ENCODE results near the gene ACBD7. TPM values are rescaled to one million over a fixed set of nuclear protein-coding genes. Genes with fewer than 3 reads are reported as not detected.

The ACBD7 gene
- total and polyA plus RNA-seq, 2 of the 8 experiments (the other 6 are each of a cell fraction or from before 2014, with no cell fraction given) = 9.0 to 17.8 TPM

DNA sequence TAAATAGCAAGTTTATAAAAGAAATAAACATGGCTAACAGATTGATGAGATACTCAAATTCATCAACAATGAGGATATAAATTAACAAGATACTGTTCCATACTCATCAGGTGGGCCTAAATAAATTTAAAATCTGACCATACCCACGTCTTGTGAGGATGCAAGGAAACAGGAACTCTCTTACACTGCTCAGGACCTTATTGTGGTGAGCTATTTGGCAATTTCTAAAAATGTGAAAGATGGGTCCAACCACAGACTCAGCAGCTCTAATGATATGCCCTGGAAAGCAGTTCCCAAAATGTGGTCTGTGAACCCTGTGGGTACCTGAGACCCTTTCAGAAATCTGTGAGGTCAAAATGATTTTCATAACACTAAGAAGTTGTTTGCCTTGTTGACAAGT is 30.0 kb upstream of the ACBD7 start:
- no peaks in the 10 kb centered on the region for H3K79me1 ChIP-seq (ENCODE audit: low read depth, low read length)
- H3K4ac ChIP-seq (replicated peaks; ENCODE audit: insufficient read length, low read depth, low read length) = no peak overlapping the region
- H3K27ac ChIP-seq (ENCODE audit: low read depth, low read length) = no peak overlapping the region
- no peaks in the 10 kb centered on the region for H3K9me3 ChIP-seq (ENCODE audit: insufficient read depth in 2 of 2, low read depth in 1 of 2, low read length in 1 of 2)
- no peak overlapping the region for H4K8ac ChIP-seq (ENCODE audit: extremely low read depth, insufficient read depth, low read length)
- H4K91ac ChIP-seq (replicated peaks; ENCODE audit: insufficient read length, low read length) = no peak overlapping the region
- DNase-seq (ENCODE audit: low read depth in 1 of 2, low spot score in 2 of 2) = no peak
- no peak overlapping the region for H2BK5ac ChIP-seq (ENCODE audit: low read depth, low read length)
- H3K4me2 ChIP-seq (ENCODE audit: insufficient read depth in 1 of 2, low read depth in 2 of 2, low read length in 2 of 2) = no peak overlapping the region
- H3K56ac ChIP-seq (replicated peaks; ENCODE audit: insufficient read length, low read depth, low read length) = no peak overlapping the region
- no peak overlapping the region for H2BK120ac ChIP-seq (replicated peaks; ENCODE audit: low read depth, low read length)
- CTCF ChIA-PET (ENCODE audit: partially characterized antibody) = interaction anchor here (1.0 to 1.4 kb wide), 2 partner anchors 12 to 112 kb away, joined by 3 to 5 read pairs; no protein-coding TSS in a partner anchor
- H3K27me3 ChIP-seq (replicated peaks in 1 of 4; ENCODE audit: control insufficient read depth in 3 of 4, extremely low read depth in 1 of 4, insufficient read depth in 3 of 4, low read length in 3 of 4) = no peaks in the 10 kb centered on the region
- no peak for FAIRE-seq
- POLR2A ChIA-PET (ENCODE audit: partially characterized antibody) = no interaction called here
- H3K14ac ChIP-seq (ENCODE audit: insufficient read length) = no peak overlapping the region
- no peaks in the 10 kb centered on the region for H3K4me1 ChIP-seq (replicated peaks in 1 of 4; ENCODE audit: control insufficient read depth in 3 of 4, insufficient read depth in 4 of 4, low read length in 3 of 4)
- no peak overlapping the region for H3K23ac ChIP-seq (ENCODE audit: insufficient read length)
- WGBS, 2 experiments (ENCODE audit: extremely low coverage in 1 of 2, insufficient coverage in 1 of 2, insufficient read length in 1 of 2, insufficient replicate concordance in 2 of 2, low coverage in 1 of 2, low lambda C conversion rate in 2 of 2, missing lambda C conversion rate in 1 of 2) = 89% methylated on average over 1 of the region's 1 CpG; no CpG with 5 or more reads in 1 of the 2 experiments
- H4K5ac ChIP-seq (ENCODE audit: insufficient read length, low read depth, low read length) = no peak overlapping the region
- no peaks in the 10 kb centered on the region for H3K23me2 ChIP-seq (ENCODE audit: low read depth, low read length)
- no peak overlapping the region for H2AFZ ChIP-seq (ENCODE audit: low read length)
- no peaks in the 10 kb centered on the region for H3K79me2 ChIP-seq (ENCODE audit: control insufficient read depth in 1 of 2, insufficient read depth in 2 of 2, low read length in 2 of 2)
- no peak overlapping the region for H3K18ac ChIP-seq (ENCODE audit: extremely low read depth, low read length)
- no peak overlapping the region for H2BK20ac ChIP-seq (ENCODE audit: low read length)
- H4K20me1 ChIP-seq (replicated peaks in 1 of 2; ENCODE audit: control insufficient read depth in 1 of 2, insufficient read depth in 2 of 2, low read length in 2 of 2) = no peaks in the 10 kb centered on the region
- H3K9ac ChIP-seq (replicated peaks in 1 of 4; ENCODE audit: extremely low read depth in 1 of 4, low read depth in 3 of 4, low read length in 3 of 4) = no peak overlapping the region
- no peak overlapping the region for H2BK15ac ChIP-seq (ENCODE audit: low read length)
- TF ChIP-seq KDM1A (IDR thresholded peaks at IDR 0.05; ENCODE audit: borderline replicate concordance, low read length) = no peak
- no peak for TF ChIP-seq SP4 (IDR thresholded peaks at IDR 0.05; ENCODE audit: low read length)
- TF ChIP-seq RXRA (IDR thresholded peaks at IDR 0.05; ENCODE audit: insufficient read depth, low read depth, low read length) = no peak
- TF ChIP-seq BACH1 (IDR thresholded peaks at IDR 0.05; ENCODE audit: low read length) = no peak
- H3K36me3 ChIP-seq (ENCODE audit: control insufficient read depth in 2 of 4, insufficient read depth in 4 of 4, low read length in 3 of 4) = peaks cover 0 to 12% (median 7%) of the 10 kb centered on the region in 4 experiments; a peak in 4 of 8 replicates
- H2AK5ac ChIP-seq (ENCODE audit: low read depth, low read length) = no peak overlapping the region
- no peak overlapping the region for H2BK12ac ChIP-seq (ENCODE audit: low read depth, low read length)
- no peak overlapping the region for H3K4me3 ChIP-seq (ENCODE audit: extremely low read depth in 1 of 4, insufficient read depth in 2 of 4, low read depth in 3 of 4, low read length in 4 of 4)

Measured in H1 (cell line).